DMS53 treated with DMSO at 0.1 percent for 48 hours (cell line): ENCODE measurements around the gene LYRM1.
"Not testable (repeated sequence)": the region's sequence is repeated elsewhere in the genome, so short reads cannot be mapped to it uniquely, and the experiment has no call there.

Experiments
- DNase-seq: peaks from one replicate; lab custom pipeline; 2025; ENCODE audit not compliant: unreplicated experiment; lab: John Stamatoyannopoulos, UW

The LYRM1 gene

DNA sequence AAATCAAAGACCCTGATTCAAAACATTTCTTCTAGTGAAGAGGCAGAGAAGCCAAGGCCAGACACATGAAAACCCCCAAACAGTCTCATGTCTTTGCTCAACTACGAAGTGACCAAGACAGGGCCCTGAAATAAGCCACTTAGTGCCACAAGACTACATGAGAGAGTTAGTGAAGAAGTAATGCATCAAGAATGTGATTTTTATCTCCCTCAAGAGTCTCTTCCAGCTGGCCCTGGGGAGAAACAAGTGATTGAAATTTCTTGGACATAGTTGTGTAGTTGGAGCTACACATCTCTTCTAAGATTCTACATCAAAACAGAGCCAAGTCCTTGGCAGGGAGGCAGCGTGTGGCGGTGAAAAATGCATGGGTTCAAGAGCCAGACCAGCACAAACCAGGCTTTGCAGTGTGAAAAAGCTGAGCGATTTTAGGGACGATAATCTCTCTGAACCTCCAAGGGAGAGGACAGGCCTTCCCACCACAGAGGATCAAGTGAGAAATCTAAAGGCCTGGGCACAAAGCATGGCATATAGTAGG, 30.6 kb downstream of the LYRM1 start:
- no peak for DNase-seq

DNA sequence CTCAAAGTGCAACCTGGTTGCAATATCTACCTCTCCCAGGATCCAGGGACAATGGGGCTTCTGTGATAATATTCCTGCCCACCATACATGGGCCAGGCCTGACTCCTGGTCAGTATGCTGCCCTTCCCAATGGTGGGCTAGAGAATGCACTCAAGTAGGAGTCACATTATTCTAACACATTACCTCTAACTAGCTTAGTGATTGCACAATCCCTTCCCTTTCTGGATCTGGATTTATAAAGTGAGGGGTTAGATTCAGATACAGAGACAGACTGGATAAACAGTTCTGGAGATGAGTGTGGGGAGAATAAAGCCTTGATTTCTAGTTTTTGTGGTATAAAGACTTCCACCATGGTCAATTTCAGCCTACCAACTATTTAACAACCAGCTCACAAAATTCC, 33.0 kb downstream of the LYRM1 start:
- no peak for DNase-seq

DNA sequence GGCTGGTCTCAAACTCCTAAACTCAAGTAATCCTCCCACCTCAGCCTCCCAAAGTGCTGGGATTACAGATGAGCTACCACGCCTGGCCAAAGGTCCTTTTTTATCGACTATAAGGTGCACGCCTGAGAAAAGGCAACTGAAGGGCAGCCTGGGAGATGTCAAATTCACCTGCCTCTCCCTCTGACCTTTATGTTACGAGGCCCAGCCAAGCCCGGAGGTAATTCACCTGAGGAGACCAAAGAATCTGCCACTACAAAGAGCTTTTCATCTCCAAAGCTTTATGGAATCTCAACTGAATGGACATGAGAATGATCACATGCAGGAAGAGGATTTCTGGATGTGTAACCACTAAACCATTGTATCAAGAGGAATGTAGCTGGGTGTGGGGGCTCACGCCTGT, 37.2 kb downstream of the LYRM1 start:
- DNase-seq = no peak

DNA sequence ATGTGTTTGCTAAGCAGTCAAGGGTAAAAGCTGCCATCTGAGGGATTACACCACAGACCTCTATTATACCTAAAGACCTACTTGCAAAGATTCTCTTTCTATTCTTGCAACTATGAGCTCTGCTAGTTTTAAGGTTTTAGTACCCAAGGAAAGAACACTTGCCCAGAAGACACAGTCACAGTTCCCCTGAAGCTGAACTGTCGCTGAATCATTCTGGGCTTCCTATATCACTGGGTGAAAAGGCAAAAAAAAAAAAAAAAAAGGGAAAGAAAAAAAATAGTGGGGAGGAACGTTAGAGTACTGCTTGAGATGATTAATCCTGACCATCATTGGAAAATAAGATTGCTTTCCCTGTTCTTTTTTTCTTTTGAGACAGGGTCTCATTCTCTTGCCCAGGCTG, 37.9 kb downstream of the LYRM1 start:
- DNase-seq = no peak

DNA sequence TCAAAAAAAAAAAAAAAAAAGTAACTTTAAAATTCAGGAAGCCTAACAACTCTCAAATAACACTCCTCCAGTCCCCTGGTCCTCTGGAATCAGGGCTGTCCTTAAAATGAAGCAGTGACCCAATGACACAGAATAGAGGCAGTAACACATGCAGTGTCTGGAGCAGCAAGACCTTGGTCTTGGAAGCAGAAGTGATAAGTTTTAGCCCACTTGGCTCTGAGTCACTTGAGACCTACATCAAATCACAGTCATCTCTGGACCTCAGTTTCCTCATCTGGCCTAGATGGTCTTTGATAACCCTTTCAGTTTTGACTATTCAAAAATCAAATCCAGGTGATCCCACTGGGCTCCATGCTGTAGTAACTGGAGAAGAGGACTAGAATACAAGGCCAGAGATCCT, 39.0 kb downstream of the LYRM1 start:
- no peak for DNase-seq

DNA sequence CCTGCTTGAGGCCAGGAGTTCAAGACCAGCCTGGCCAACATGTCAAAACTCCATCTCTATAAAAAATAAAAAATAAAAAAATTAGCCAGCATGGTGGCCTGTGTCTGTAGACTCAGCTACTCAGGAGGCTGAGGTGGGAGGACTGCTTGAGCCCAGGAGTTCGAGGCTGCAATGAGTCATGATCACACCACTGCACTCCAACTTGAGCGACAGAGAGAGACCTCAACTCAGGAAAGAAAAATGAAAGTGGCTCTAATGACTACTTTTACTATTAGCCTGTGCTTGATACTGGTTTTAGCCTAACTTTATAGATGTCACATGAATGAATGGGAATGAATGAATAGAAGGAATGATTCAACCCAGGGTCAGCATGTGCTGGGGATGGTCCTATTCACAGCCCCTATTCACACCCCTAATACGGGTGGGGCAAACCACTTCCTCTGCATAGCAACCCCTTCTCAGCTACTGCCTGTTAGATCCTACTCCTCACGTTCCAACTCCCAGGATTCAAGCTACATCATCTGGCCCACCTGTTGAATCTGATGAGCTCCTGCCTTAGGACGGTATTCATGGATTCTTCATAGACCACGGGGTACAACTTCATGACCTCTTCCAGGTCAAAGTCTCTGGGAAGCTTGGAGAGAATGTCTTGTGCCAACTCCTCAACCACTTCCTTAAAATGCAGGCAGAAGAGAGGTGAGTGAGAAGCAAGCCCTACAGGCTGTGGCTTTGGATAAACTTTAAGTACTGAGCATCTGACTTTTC, 40.5 kb downstream of the LYRM1 start:
- no peak for DNase-seq

DNA sequence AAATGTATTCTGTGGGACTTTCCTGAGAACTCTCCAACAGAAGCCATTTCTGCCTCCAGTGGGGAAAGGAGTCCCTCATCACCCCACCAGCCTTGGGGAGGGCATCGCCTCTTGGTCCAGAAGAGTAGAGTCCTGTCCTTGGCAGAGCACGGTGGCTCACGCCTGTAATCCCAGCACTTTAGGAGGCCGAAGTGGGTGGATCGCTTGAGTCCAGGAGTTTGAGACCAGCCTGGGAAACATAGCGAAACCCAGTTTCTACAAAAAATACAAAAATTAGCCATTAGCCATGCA, 41.0 kb downstream of the LYRM1 start:
- DNase-seq = no peak

DNA sequence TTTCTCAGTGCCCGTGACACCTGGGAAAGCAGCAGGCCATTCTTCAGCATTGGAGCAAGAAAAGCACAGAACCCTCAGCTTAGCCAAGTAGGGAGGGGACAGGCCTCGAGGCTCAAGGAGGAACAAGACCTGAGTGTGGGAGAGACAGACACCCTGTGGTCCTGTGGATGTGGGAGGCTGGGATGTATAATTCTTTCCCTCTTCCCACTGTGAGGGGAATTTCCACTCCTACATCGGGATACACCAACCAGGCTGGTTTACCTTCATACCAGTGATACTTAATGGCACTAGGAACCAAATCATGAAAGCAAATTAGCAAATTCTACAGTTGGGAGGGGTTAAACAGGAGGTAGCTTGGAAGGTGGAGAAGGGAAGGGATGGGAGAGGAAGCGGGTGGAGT, 41.7 kb downstream of the LYRM1 start:
- no peak for DNase-seq

DNA sequence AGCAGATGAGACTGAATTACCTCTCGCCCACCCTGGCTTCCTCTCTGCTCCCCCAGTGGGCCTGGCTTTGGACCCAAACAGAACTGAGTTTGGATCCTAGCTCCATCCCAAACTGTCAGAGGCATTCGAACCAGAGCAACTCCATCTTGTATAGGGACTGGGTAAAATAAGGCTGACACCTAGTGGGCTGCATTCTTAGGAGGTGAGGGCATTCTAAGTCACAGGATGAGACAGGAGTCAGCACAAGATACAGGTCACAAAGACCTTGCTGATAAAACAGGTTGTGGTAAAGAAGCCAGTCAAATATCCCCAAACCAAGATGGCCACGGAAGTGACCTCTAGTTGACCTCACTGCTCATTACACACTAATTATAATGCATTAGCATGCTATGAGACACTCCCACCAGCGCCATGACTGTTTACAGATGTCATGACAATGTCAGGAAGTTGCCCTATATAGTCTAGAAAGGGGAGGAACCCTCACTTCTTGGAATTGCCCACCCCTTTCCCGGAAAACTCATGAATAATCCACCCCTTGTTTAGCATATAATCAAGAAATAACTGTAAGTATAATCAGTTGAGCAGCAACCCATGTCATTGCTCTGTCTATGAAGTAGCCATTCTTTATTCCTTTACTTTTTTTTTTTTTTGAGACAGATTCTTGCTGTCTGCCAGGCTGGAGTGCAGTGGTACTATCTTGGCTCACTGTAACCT, 44.4 kb downstream of the LYRM1 start:
- DNase-seq = no peak

DNA sequence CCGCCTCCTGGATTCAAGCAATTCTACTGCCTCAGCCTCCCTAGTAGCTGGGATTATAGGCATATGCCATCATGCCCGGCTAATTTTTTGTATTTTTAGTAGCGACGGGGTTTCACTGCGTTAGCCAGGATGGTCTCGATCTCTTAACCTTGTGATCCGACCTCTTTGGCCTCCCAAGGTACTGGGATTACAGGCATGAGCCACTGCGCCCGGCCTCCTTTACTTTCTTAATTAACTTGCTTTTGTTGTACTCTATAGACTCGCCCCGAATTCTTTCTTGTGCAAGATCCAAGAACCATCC, 45.0 kb downstream of the LYRM1 start:
- DNase-seq = not testable (repeated sequence)

DNA sequence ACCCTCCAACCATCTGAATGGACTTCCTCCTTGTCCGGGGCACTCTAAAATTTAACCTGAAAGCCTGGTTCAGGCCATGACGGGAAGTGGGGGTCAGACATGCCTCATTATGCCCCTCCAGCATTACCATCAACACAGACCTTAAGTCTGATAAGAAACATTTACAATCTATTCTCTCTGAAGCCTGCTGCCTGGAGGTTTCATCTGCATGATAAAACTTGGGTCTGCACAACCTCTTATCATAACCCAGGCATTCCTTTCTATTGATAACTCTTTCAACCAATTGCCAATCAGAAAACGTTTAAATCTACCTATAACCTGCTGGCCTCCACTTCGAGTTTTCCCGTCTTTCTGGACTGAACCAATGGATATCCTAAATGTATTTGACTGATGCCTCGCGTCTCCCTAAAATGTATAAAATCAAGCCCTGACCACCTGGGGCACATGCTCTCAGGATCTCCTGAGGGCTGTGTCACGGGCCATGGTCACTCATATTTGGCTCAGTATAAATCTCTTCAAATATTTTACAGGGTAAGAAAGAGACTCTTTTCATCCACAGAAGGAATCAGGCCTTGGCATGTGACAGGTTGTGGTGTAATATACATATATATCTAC, 45.6 kb downstream of the LYRM1 start:
- no peak for DNase-seq

DNA sequence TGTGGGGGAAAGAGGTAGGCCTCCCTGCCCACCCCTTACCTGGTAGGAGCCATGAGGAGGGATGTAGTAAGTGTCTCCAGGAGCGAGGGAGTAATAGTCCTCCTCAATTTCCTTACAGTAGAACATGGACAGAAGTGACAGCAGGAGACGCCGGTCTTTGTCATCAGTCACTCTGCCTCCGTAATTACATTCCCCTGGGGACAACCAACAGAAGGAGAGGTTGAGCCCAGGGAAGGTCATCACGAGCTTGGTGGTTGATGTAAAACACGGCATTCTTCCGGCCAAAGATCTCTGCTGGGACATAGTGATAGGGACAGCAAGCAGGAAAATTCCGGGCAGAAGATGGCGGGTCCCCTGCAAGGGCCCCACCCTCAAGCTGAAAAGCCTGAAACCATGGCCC, 47.9 kb downstream of the LYRM1 start:
- no peak for DNase-seq

DNA sequence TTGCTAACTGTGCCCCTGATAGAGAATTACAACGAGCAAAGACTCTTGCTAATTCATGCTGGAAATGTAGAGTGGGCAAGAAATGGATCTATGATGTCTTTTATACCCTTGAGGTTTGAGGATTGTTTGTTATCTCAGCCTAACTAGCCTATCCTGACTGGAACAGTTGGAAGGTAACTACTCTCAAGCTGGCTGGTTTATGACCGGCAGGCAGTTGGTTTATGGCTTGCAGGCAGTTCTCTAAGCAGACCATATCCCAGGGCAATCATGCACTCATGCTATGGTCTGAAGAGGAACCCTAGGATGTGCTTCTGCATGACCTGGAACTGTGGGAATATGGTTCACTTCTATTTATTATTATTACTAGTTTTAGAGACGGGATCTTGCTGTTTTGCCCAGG, 49.1 kb downstream of the LYRM1 start:
- no peak for DNase-seq

DNA sequence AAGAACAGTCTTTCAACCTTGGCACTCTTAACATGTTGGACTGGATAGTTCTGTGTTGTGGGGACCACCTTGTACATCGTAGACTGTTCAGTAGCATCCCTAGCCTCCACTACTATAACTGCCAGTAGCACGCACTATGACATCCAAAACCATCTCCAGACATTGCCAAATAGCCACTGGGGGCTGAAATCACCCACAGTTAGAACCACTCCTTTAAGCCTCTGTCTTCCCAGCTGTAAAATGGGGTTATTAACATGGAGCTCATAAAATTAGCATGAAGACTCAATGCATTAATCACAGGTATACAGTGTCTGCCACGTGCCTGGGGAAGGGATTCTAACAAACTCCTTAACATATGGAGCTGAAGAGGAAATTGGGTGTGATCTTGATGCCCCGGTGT, 49.7 kb downstream of the LYRM1 start:
- DNase-seq = no peak

DNA sequence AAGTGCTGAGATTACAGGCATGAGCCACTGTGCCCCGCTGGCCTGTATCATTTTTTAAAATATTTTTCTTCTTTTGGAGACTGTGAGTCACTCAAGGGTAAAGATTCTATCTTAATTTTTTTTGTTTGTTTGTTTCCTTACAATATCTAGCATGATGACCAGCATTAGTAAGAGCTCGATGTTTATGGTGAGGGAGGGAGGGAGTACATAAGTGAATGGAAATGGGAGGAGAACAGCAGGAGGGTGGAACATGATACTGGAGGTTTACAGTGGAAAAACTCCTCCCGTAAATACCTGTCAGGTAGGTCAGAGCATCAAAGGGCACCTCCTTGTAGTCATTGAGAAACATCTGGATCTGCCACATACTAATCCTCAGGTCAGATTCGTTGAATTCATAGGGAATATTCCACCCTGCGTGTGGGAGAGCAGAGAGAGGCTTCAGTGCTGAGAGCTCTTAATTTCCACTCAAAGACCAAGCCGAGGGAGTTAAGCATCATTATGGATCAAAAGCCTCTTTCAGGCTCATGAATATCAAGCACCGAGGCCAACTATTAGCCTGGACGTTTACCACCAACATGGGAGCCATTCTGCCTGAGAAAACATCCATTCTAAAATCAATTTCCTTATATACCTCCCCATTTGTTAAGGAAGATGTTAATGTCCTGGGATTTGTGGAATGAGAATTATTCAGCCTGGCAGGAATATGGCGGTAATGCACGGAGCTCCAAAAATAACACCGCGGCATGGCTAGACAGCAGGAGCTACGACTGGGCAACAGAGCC, 51.8 kb downstream of the LYRM1 start:
- no peak for DNase-seq

DNA sequence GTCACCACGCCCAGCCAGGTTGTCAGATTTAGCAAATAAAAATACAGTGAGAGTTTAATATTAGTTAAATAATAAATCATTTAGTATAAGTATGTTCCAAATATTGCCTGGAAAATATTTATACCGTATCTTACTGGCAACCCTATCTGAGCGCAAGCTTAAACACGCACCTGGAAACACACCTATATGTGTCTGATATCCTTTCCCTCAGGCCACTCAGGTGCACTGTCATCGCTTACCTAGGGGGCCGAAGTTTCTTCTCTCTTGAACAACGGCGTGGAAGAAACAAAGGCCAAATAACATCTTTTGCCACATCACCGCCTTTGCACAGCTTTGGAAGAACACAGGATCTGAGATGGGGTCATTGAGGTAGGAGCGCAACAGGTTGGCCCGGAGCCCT, 54.0 kb downstream of the LYRM1 start:
- DNase-seq = no peak

DNA sequence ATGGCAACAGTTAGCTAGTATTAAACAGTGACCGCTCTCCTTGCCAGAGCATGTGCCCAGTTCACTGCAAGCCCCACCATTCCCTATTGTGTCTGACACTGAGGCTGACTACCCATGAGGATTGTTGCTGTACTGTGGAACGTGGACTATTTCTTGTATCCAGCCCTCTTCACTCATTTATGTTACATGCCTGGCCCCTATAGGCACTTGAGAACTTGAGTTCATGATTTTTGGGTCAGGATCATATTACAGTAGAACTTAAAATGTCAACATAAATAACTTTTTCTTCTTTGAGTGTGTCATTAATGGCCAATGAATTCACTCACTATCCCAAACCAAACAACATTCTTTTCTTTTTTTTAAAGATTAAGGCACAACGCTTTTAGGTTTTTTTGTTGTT, 55.7 kb downstream of the LYRM1 start:
- no peak for DNase-seq

DNA sequence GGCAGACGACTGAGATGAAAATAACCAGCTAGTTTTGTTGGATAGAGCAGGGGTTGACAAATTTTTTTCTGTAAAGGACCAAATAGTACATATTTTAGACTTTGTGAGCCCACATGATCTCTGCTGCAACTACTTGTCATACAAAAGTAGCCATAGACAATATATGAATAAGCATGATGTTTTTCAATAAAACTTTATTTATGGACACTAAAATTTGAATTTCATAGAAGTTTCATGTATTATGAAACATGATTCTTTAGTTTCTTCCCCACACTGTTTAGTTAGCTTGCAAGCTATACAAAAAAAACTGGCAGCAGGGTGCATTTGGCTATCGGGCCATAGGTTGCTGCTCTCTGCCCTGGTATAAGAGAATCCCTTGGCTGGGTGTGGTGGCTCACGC, 56.6 kb downstream of the LYRM1 start:
- no peak for DNase-seq

DNA sequence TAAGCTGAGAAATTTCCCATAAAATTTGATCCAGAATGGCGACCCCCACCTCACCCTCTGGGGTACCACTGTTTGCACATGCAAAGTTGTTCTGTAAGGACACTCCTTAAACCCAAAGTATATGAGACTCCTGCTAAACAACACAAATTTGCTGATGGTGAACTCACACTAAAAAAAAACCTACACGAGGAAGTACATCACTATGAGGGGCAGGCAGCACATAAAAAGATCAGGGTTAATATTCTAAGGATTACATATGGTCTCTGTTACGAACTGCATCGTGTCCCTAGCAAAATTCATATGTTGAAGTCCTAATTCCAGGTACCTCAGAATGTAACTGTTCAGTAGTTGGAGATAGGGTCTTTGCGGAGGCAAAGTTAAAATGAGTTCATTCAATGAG, 60.3 kb downstream of the LYRM1 start:
- no peak for DNase-seq

DNA sequence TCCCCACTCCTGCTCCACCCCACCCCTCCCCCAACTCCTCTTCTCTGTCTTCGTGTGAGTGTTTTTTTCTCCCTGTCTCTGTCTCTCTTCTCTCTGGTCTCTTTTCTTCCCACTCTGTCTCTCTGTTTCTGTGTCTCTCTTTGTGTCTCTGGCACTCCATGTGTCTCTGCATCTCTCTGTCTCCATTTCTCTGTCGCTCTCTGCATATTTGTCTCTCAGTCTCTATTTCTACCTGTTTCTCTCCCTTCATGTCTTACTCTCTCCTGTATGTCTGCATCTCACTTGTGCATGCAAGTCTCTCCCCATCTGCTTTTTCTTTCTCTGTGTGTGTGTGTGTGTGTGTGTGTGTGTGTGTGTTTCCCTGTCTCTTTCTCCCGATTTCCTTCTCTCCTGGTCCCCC, 68.2 kb downstream of the LYRM1 start:
- no peak for DNase-seq

DNA sequence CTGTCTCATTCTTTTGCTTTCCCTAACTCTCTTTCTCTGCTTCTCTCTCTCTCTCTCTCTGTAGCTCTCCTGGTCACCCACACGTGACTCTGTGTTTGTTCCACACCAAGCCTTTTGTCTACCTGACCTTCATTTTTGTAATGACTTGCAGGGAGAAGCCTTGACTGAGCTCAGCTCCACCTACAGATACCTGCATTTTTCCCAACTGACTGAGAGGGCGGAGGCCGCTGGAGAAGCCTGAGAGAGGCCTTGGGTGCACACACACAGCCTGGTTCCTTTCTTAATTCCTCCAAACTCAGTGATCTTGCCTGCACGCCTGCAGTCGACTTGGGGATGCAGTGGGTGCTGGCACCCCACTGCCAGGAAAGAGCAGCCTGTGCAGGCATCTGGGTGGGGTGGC, 68.8 kb downstream of the LYRM1 start:
- no peak for DNase-seq

DNA sequence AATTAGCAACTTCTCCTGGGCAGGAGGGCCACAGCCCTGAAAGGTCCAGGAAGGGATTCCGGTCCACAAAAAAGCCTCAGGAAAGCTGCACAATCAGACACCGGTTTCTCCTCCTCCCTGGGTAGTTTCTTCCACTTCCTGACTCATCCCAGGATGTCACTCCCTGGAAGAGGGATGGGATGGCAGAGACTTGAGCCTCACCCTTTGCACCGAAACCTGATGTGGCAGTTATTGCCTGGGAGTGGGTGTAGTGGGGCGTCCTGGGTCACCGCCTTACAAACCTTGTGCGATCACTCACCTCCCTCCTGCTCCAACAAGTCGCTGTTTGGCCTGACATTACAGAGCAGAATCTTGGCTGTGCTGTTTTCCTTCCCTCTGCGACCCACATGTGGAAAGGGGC, 70.8 kb downstream of the LYRM1 start:
- DNase-seq = no peak
